Activated T-helper 1 cell treated with anti-CD3 and anti-CD28 coated beads, Interleukin-12 subunit alpha, Interleukin-12 subunit beta, Interleukin-2, Interleukin-4 antibody, amounts not matched to agents 30 ng/mL and 10 ng/mL and 1 ng/mL, durations not matched to agents 14 hours and 24 hours and 36 hours (primary cell): ENCODE data around the gene DNAJA2. TPM values are rescaled to one million over a fixed set of nuclear protein-coding genes. Genes with fewer than 3 reads are reported as not detected.

Experiments used
- total RNA-seq: library from RNA; stranded (reverse); gene quantifications from 2 replicates; pipeline ENCODE4 v1.2.3, GENCODE V29; 2022

The DNAJA2 gene
- total RNA-seq, 1 donor from 2014 or later, result 83.6 TPM

Other genes with a start within 250 kb of the DNAJA2 start
- gene MYLK3, start 225.3 kb downstream of the DNAJA2 start, total RNA-seq, result 0.44 and 1.1 TPM in 2 replicates
- gene C16orf87, start 142.5 kb downstream of the DNAJA2 start, total RNA-seq, result 40.8 and 44.5 TPM in 2 replicates
- 20.9 and 22.3 TPM in 2 replicates for gene GPT2, start 89.3 kb downstream of the DNAJA2 start, total RNA-seq
- 28.0 and 29.8 TPM in 2 replicates for gene NETO2, start 170.3 kb upstream of the DNAJA2 start, total RNA-seq